Retina (tissue), 1 donor: ENCODE measurements around the gene DAPK1.

Experiments
- DNase-seq: peaks from one replicate; pipeline ENCODE4 v3.0.0-alpha.2; 2016

Gene DAPK1

DNA sequence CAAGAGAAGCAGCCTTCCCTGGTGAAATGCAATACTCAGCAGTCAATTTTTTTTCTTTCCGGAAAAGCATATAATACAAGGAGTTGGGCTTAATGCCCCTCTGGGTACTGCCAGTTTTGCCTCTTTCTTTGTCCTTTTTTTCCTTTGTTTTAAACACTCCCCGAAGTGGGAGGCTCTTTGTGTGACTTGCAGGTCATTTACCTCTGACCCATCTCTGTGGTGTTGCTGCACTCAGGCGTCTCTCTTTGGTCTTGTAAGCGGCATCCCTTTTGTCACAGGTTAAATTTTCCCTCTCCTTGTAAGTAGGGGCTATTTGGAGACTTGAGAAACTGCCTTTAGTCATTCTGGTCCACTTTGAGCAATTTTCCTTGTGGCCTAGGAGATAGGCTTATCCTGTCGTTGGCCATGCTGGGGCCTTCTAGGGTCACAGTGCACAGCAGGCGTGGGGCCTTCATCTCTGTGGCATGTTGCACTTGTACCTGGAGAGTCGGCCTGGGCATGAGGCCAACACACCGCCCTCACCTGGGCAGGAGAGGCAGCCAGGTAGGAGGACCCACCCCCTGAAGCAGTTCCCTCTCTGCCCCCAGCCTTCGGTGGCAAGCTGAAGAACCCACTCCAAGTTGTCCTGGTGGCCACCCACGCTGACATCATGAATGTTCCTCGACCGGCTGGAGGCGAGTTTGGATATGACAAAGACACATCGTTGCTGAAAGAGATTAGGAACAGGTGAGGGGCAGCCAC lies 200.6 kb downstream of the DAPK1 start:
- DNase-seq: no peak

DNA sequence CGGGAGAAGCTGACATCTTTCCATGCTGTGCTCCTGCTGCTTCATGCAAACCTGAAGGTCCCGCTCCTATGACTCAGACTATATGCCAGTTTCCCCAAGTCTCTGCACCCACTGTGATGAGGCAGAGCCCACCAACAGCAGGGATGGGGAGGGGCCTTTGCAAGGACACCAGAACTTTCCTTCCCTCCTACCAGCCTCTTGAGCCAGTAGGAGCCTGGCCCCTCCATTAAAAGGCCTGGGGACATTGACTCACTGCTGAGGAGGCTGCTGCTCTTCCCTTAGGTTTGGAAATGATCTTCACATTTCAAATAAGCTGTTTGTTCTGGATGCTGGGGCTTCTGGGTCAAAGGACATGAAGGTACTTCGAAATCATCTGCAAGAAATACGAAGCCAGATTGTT lies 202.2 kb downstream of the DAPK1 start:
- DNase-seq: no peak

DNA sequence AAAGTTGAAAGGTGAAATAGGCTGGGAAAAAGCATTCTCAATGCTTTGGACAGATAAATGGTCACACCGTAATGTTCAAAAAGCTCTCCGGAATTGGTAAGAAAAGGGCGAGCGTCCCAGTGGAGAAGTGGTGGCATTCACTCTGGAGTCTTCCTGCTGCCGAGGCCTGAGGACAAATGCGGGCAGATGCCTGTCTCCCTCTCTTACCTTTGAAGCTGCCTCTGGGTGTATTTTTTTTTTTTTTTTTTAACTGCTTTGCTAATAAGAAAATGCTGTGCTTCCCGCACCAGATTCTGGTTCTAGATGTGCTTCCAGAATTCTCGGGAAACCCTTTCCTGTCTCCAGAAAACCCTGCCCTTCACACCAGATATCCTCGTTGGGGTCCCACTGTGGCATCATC lies 203.8 kb downstream of the DAPK1 start:
- no peak for DNase-seq

- no peak for DNase-seq
Observed at GRCh38 chr9:87701931-87702421, 204.3 kb downstream of the DAPK1 start.

DNA sequence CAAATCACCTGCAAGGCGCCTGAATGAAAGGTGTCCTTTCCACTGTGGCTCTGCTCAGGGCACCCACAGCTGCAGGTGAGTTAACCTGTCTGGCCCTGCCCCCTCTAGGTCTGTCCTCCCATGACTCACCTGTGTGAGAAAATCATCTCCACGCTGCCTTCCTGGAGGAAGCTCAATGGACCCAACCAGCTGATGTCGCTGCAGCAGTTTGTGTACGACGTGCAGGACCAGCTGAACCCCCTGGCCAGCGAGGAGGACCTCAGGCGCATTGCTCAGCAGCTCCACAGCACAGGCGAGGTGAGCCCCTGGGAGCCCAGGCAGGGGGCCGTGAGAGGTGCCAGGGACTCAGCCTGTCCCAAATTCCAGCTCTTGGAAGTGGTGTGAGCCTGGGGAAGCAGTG lies 205.3 kb downstream of the DAPK1 start:
- no peak for DNase-seq

GRCh38 chr9:87703636-87704276 lies 206.1 kb downstream of the DAPK1 start:
- no peak for DNase-seq

- no peak for DNase-seq
Observed at GRCh38 chr9:87704342-87704741, 206.7 kb downstream of the DAPK1 start.

DNA sequence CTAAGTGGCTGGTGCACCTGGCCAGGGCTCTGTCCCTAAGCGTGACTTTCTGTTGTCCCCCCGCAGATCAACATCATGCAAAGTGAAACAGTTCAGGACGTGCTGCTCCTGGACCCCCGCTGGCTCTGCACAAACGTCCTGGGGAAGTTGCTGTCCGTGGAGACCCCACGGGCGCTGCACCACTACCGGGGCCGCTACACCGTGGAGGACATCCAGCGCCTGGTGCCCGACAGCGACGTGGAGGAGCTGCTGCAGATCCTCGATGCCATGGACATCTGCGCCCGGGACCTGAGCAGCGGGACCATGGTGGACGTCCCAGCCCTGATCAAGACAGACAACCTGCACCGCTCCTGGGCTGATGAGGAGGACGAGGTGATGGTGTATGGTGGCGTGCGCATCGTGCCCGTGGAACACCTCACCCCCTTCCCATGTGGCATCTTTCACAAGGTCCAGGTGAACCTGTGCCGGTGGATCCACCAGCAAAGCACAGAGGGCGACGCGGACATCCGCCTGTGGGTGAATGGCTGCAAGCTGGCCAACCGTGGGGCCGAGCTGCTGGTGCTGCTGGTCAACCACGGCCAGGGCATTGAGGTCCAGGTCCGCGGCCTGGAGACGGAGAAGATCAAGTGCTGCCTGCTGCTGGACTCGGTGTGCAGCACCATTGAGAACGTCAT lies 208.5 kb downstream of the DAPK1 start:
- DNase-seq: no peak

DNA sequence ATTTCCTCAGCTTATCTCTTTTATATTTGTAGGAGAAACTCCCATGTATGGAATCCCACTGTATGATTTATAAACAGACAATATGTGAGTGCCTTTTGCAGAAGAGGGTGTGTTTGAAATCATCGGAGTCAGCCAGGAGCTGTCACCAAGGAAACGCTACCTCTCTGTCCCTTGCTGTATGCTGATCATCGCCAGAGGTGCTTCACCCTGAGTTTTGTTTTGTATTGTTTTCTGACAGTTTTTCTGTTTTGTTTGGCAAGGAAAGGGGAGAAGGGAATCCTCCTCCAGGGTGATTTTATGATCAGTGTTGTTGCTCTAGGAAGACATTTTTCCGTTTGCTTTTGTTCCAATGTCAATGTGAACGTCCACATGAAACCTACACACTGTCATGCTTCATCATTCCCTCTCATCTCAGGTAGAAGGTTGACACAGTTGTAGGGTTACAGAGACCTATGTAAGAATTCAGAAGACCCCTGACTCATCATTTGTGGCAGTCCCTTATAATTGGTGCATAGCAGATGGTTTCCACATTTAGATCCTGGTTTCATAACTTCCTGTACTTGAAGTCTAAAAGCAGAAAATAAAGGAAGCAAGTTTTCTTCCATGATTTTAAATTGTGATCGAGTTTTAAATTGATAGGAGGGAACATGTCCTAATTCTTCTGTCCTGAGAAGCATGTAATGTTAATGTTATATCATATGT lies 210.3 kb downstream of the DAPK1 start:
- DNase-seq: no peak

DNA sequence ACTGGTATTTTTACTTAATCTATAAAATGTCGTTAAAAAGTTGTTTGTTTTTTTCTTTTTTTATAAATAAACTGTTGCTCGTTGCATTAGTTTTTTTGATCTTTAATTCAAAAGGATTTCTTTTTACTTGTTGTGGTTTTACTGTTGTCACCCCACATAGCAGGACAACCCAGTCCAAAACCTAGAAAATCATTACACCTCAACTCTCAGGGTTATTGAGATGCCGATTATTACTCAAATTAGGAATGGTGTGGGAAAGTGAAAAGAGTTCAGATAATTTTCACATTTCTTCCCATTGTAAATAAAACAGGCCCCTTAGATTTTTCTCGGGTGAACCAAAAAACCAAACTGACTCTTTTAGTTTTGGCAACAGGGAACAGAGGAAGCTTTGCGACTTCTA lies 210.9 kb downstream of the DAPK1 start:
- DNase-seq: no peak

- no peak for DNase-seq
Observed at GRCh38 chr9:87708986-87709728, 211.5 kb downstream of the DAPK1 start.

DNA sequence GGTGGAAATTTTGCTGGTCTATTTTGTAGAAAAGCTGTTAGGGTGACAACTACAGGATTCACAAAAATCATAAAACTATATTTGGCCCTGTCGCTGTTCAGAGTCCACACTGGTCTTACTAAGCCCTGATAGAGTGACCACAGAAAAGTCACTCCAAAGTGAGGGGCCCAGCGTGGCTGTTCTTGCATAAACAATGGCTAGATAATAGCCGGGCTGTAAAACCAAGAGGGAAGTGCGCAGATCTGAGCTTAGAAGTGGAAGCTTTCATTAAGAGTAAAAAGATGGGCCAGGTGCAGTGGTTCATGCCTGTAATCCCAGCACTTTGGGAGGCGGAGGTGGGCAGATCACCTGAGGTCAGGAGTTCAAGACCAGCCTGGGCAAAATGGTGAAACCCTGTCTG lies 212.8 kb downstream of the DAPK1 start:
- no peak for DNase-seq

- DNase-seq: no peak
Observed at GRCh38 chr9:87711857-87712800, 214.5 kb downstream of the DAPK1 start.

GRCh38 chr9:87712801-87713277 lies 215.2 kb downstream of the DAPK1 start:
- DNase-seq: no peak

- peak; percentile 67 for DNase-seq
Observed at GRCh38 chr9:87713278-87713987, 215.8 kb downstream of the DAPK1 start.

- no peak for DNase-seq
Observed at GRCh38 chr9:87713988-87714330, 216.3 kb downstream of the DAPK1 start.

- DNase-seq: no peak
Observed at GRCh38 chr9:87714819-87715218, 217.2 kb downstream of the DAPK1 start.

GRCh38 chr9:87716141-87716540 lies 218.5 kb downstream of the DAPK1 start:
- no peak for DNase-seq

DNA sequence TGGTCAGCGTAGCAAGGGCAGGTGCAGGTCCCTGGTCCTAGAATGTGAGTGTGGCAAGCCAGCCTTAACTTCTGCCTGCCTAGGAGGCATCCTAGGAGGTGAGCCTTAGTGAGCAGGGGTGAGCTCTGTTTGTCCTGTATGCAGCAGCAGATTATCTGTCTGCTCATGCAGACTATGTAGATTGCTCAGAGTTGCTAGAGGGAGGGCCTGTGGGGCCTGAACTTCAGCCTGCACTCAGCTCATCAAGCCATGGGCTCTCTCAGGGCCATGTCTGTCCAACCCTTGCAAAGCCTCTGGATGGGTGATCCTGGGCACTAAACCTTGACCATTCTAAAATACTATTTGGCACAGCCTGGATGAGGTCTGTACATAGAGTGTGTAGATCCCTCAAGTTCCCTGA lies 219.8 kb downstream of the DAPK1 start:
- DNase-seq: no peak

DNA sequence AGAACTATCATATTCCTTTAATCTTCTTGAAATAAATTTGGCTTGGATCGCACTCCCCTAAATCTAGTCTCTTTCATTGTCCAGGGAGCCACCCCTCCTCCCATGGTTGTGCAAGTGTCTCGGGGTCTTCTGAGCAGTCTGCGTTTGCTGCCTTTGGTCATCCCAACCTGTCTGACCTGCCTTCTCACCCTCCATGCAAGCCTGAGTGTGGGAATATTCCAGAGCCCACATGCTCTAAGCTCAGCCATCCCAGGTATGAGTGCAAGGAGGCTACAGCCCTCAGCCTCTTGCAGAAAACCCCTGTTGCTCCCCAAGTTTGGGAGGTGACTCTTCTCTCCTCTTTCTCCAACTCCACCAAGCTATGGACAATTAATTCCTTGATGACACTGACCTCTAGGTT lies 220.6 kb downstream of the DAPK1 start:
- DNase-seq: no peak
